NCI-H526 (cell line): Measurements from ENCODE around the gene CDC42.

Experiments
- DNase-seq, 2 experiments: peaks; one replicate each; lab custom pipeline; 2025; lab: John Stamatoyannopoulos, UW

The CDC42 gene

GRCh38 chr1:22037520-22037919, 15.0 kb upstream of the CDC42 start:
- DNase-seq, result no peak

GRCh38 chr1:22038036-22038435, 14.5 kb upstream of the CDC42 start:
- DNase-seq, result no peak

- DNase-seq, result no peak
Measured at GRCh38 chr1:22039594-22040285, 12.8 kb upstream of the CDC42 start.

GRCh38 chr1:22040286-22040623, 12.3 kb upstream of the CDC42 start:
- no peak for DNase-seq

- DNase-seq, result no peak
Measured at GRCh38 chr1:22041505-22041904, 11.0 kb upstream of the CDC42 start.

GRCh38 chr1:22043198-22043769, 9.2 kb upstream of the CDC42 start:
- DNase-seq, result peak; percentile 10 to 29

- no peak for DNase-seq
Measured at GRCh38 chr1:22044690-22045420, 7.7 kb upstream of the CDC42 start.

GRCh38 chr1:22045604-22046228, 6.8 kb upstream of the CDC42 start:
- DNase-seq, result no peak

- no peak for DNase-seq
Measured at GRCh38 chr1:22048351-22049192, 3.9 kb upstream of the CDC42 start.

GRCh38 chr1:22050330-22050729, 2.2 kb upstream of the CDC42 start:
- DNase-seq, result no peak

- DNase-seq, result no peak
Measured at GRCh38 chr1:22051607-22052114, 848 bp upstream of the CDC42 start.

GRCh38 chr1:22053017-22053860, 730 bp downstream of the CDC42 start:
- peak; percentile 3 to 68 for DNase-seq

- DNase-seq, result no peak
Measured at GRCh38 chr1:22053861-22054770, 1.6 kb downstream of the CDC42 start.

- DNase-seq, result no peak
Measured at GRCh38 chr1:22055463-22055862, 3.0 kb downstream of the CDC42 start.

GRCh38 chr1:22056043-22056442, 3.5 kb downstream of the CDC42 start:
- no peak for DNase-seq

- DNase-seq, result no peak
Measured at GRCh38 chr1:22056936-22057335, 4.4 kb downstream of the CDC42 start.

- no peak for DNase-seq
Measured at GRCh38 chr1:22057861-22058260, 5.4 kb downstream of the CDC42 start.

- DNase-seq, result no peak
Measured at GRCh38 chr1:22064751-22065402, 12.4 kb downstream of the CDC42 start.

- DNase-seq, result no peak
Measured at GRCh38 chr1:22071511-22071910, 19.0 kb downstream of the CDC42 start.
